ENCODE measurements around the gene OTUD6A.

The OTUD6A gene

GRCh38 chrX:70062076-70062475, at the start of gene OTUD6A:
Gene OTUD6A, plus strand, starts transcription at chrX:70062457. Its CDS starts 68 bp downstream, at chrX:70062525.
- DNase-seq (ENCODE audit: low read depth) = no peak

GRCh38 chrX:70012756-70013155, 49.5 kb upstream of the OTUD6A start:
- no peak for DNase-seq (ENCODE audit: low read depth)

- no peak for DNase-seq (ENCODE audit: low read depth)
Observed at GRCh38 chrX:70013466-70014381, 48.5 kb upstream of the OTUD6A start.

- no peak for DNase-seq (ENCODE audit: low read depth)
Observed at GRCh38 chrX:70016513-70016912, 45.7 kb upstream of the OTUD6A start.

GRCh38 chrX:70022616-70023015, 39.6 kb upstream of the OTUD6A start:
- no peak for DNase-seq (ENCODE audit: low read depth)

- no peak for DNase-seq (ENCODE audit: low read depth)
Observed at GRCh38 chrX:70025464-70025863, 36.8 kb upstream of the OTUD6A start.

GRCh38 chrX:70026112-70026850, 36.0 kb upstream of the OTUD6A start:
- DNase-seq (ENCODE audit: low read depth) = no peak

GRCh38 chrX:70026851-70027200, 35.4 kb upstream of the OTUD6A start:
- no peak for DNase-seq (ENCODE audit: low read depth)

GRCh38 chrX:70029863-70030262, 32.4 kb upstream of the OTUD6A start:
- DNase-seq (ENCODE audit: low read depth) = no peak

- DNase-seq (ENCODE audit: low read depth) = peak; percentile 14
Observed at GRCh38 chrX:70030301-70030767, 31.9 kb upstream of the OTUD6A start.

- DNase-seq (ENCODE audit: low read depth) = no peak
Observed at GRCh38 chrX:70032792-70033191, 29.5 kb upstream of the OTUD6A start.

- no peak for DNase-seq (ENCODE audit: low read depth)
Observed at GRCh38 chrX:70033348-70034051, 28.8 kb upstream of the OTUD6A start.

- no peak for DNase-seq (ENCODE audit: low read depth)
Observed at GRCh38 chrX:70034646-70035045, 27.6 kb upstream of the OTUD6A start.

GRCh38 chrX:70038515-70038914, 23.7 kb upstream of the OTUD6A start:
- no peak for DNase-seq (ENCODE audit: low read depth)

GRCh38 chrX:70038951-70039350, 23.3 kb upstream of the OTUD6A start:
- no peak for DNase-seq (ENCODE audit: low read depth)

- no peak for DNase-seq (ENCODE audit: low read depth)
Observed at GRCh38 chrX:70039758-70040157, 22.5 kb upstream of the OTUD6A start.

- DNase-seq (ENCODE audit: low read depth) = no peak
Observed at GRCh38 chrX:70041993-70042392, 20.3 kb upstream of the OTUD6A start.

- no peak for DNase-seq (ENCODE audit: low read depth)
Observed at GRCh38 chrX:70042399-70043371, 19.6 kb upstream of the OTUD6A start.

- DNase-seq (ENCODE audit: low read depth) = no peak
Observed at GRCh38 chrX:70043685-70044084, 18.6 kb upstream of the OTUD6A start.

GRCh38 chrX:70044541-70045245, 17.6 kb upstream of the OTUD6A start:
- DNase-seq (ENCODE audit: low read depth) = no peak

- no peak for DNase-seq (ENCODE audit: low read depth)
Observed at GRCh38 chrX:70046978-70047377, 15.3 kb upstream of the OTUD6A start.

Data from GM04504 (cell line).